Measurements from ENCODE around the gene ASAP3.

Gene ASAP3

DNA sequence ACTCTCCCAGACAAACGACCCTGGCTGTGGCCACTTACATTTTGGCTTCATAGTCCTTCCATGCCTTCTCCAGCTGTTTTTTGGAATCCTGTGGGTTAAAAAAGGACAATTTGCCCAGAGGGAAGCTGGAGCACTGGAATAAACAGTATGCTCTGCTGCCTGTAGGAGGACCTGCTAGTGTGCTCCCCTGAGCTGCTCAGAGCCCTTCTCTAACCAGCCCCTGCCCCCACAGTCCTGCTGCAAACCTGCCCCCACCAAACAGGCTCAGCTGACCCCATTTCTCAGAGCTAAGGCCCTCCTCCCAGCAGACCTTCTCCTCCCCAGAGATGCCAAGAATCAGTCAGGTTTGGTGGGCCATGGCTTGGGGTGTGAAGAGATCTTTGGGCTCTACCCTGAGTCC lies 32.5 kb downstream of the ASAP3 start:
- no peak overlapping the region for H3K27ac ChIP-seq

DNA sequence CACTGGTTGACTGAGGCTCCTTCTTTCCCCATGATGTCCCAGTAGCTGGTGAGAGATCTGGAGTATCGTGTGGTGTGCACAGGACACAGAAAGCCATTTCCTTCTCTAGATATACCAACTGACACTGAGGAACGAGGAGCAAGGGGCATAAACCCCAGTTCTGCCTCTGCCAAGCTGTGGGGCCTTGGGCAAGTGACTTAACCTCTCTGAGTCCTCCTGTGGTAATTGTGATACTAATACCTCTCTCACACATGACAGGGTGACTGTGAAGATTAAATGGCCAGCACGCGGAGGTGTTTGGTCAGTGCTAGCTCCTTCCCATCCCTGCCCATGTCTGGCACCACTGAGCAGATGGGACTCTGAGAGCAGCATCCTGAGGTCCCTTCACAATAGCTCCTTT lies 33.1 kb downstream of the ASAP3 start:
- Histone ChIP-seq H3K9ac (ENCODE audit: insufficient read length) (no peak overlapping the region), H3K4me3 (no peak overlapping the region)
- TF ChIP-seq POLR2AphosphoS5 (IDR thresholded peaks at IDR 0.05; ENCODE audit: borderline replicate concordance, low read depth, low read length) (no peak), EZH2 (IDR thresholded peaks at IDR 0.05) (no peak), FOXP2 (optimal IDR thresholded peaks at IDR 0.05; ENCODE audit: control extremely low read depth, extremely low read length, insufficient read depth) (no peak)

More for the DNA sequence above, 32.5 kb downstream of the ASAP3 start:
- H3K9me3 ChIP-seq (ENCODE audit: low read depth, low read length), result no peaks in the 10 kb centered on the region
- H3K9ac ChIP-seq (ENCODE audit: insufficient read length), result no peak overlapping the region
- H3K4me3 ChIP-seq, result no peak overlapping the region
- H3K36me3 ChIP-seq (ENCODE audit: insufficient read depth, low read length), result no peaks in the 10 kb centered on the region
- no peak for DNase-seq (ENCODE audit: low read depth, low spot score)
- no peak for TF ChIP-seq EZH2 (IDR thresholded peaks at IDR 0.05)
- no peak for TF ChIP-seq FOXP2 (optimal IDR thresholded peaks at IDR 0.05; ENCODE audit: control extremely low read depth, extremely low read length, insufficient read depth)
- no peak for TF ChIP-seq POLR2AphosphoS5 (IDR thresholded peaks at IDR 0.05; ENCODE audit: borderline replicate concordance, low read depth, low read length)

GRCh38 chr1:23449958-23450357 lies 34.0 kb downstream of the ASAP3 start:
- Histone ChIP-seq H3K27ac (no peak overlapping the region), H3K9ac (ENCODE audit: insufficient read length) (no peak overlapping the region), H3K36me3 (ENCODE audit: insufficient read depth, low read length) (no peaks in the 10 kb centered on the region), H3K9me3 (ENCODE audit: low read depth, low read length) (no peaks in the 10 kb centered on the region), H3K4me3 (no peak overlapping the region)
- DNase-seq (ENCODE audit: low read depth, low spot score), result no peak
- TF ChIP-seq FOXP2 (optimal IDR thresholded peaks at IDR 0.05; ENCODE audit: control extremely low read depth, extremely low read length, insufficient read depth), result no peak

More for the DNA sequence above, 33.1 kb downstream of the ASAP3 start:
- H3K9me3 ChIP-seq (ENCODE audit: low read depth, low read length), result no peaks in the 10 kb centered on the region
- H3K27ac ChIP-seq, result no peak overlapping the region
- DNase-seq (ENCODE audit: low read depth, low spot score), result no peak
- no peaks in the 10 kb centered on the region for H3K36me3 ChIP-seq (ENCODE audit: insufficient read depth, low read length)

GRCh38 chr1:23449306-23449705 lies 34.7 kb downstream of the ASAP3 start:
- DNase-seq (ENCODE audit: low read depth, low spot score), result no peak
- TF ChIP-seq FOXP2 (optimal IDR thresholded peaks at IDR 0.05; ENCODE audit: control extremely low read depth, extremely low read length, insufficient read depth) (no peak), POLR2AphosphoS5 (IDR thresholded peaks at IDR 0.05; ENCODE audit: borderline replicate concordance, low read depth, low read length) (no peak), EZH2 (IDR thresholded peaks at IDR 0.05) (no peak)
- no peak overlapping the region for H3K9ac ChIP-seq (ENCODE audit: insufficient read length)
- H3K27ac ChIP-seq, result no peak overlapping the region
- no peaks in the 10 kb centered on the region for H3K9me3 ChIP-seq (ENCODE audit: low read depth, low read length)
- no peaks in the 10 kb centered on the region for H3K36me3 ChIP-seq (ENCODE audit: insufficient read depth, low read length)
- H3K4me3 ChIP-seq, result no peak overlapping the region

- no peak overlapping the region for H3K4me3 ChIP-seq
- no peaks in the 10 kb centered on the region for H3K9me3 ChIP-seq (ENCODE audit: low read depth, low read length)
- H3K36me3 ChIP-seq (ENCODE audit: insufficient read depth, low read length), result no peaks in the 10 kb centered on the region
- no peak for TF ChIP-seq EZH2 (IDR thresholded peaks at IDR 0.05)
- no peak overlapping the region for H3K9ac ChIP-seq (ENCODE audit: insufficient read length)
- no peak for DNase-seq (ENCODE audit: low read depth, low spot score)
- H3K27ac ChIP-seq, result no peak overlapping the region
Observed at GRCh38 chr1:23448846-23449245, 35.1 kb downstream of the ASAP3 start.

DNA sequence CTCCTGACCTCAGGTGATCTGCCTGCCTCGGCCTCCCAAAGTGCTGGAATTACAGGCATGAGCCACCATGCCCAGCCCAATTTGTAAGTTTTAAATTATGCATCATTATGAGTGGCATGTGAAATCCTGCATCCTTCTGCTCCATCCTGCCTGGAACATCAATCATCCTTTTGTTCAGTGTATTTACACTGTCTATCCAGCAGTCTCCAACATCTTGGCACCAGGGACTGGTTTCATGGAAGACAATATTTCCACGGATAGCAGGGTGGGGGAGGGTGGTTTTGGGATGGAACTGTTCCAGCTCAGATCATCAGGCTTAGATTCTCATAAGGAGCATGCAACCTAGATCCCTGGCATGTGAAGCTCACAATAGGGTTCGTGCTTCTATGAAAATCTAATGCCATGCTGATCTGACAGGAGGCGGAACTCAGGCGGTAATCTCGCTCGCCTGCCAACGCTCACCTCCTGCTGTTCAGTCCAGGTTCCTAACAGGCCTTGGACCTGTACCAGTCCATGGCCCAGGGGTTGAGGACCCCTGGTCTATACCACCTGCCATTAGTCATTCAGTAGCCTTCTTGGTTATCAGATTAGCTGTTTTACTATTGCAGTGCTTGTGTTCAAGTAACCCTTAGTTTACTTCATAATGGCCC lies 37.2 kb downstream of the ASAP3 start:
- no peak overlapping the region for H3K4me3 ChIP-seq
- H3K9ac ChIP-seq (ENCODE audit: insufficient read length), result no peak overlapping the region
- H3K9me3 ChIP-seq (ENCODE audit: low read depth, low read length), result no peaks in the 10 kb centered on the region
- no peak for DNase-seq (ENCODE audit: low read depth, low spot score)
- H3K36me3 ChIP-seq (ENCODE audit: insufficient read depth, low read length), result no peaks in the 10 kb centered on the region
- no peak overlapping the region for H3K27ac ChIP-seq
- TF ChIP-seq POLR2AphosphoS5 (IDR thresholded peaks at IDR 0.05; ENCODE audit: borderline replicate concordance, low read depth, low read length) (no peak), FOXP2 (optimal IDR thresholded peaks at IDR 0.05; ENCODE audit: control extremely low read depth, extremely low read length, insufficient read depth) (no peak), EZH2 (IDR thresholded peaks at IDR 0.05) (no peak)

DNA sequence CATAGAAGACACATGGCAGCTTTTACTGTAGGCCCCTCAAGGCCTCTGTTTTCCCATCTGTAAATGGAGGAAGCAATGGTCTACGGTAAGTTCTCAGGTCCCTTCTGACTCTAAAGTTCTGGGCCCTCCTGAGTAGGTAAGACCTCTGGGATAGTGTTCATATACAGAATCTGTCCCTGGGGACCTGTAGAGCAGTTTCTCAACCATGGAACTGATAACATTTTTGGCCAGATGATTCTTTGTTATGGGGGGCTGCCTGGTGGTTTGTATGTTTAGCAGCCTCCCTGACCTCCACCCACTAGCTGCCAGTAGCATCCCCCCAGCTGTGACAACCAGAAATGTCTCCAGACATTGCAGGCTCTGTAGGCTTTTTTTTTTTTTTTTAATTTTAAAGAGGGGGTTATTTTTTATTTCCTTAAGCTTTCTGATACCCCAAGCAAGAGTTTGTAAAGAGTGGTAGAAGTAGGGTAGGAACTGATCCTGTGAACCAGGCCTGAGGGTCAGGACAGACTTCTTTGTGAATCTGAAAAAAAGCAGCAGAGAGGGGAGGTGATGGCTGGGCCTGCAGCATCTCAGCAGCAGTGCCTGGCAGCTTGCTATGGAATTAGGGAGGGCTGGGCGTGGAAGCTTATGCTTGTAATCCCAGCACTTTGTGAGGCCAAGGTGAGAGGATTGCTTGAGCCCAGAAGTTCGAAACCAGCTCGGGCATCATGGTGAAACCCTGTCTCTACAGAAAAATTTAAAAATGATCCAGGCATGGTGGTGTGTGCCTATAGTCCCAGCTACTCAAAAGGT lies 39.2 kb downstream of the ASAP3 start:
- TF ChIP-seq EZH2 (IDR thresholded peaks at IDR 0.05) (no peak), POLR2AphosphoS5 (IDR thresholded peaks at IDR 0.05; ENCODE audit: borderline replicate concordance, low read depth, low read length) (no peak), FOXP2 (optimal IDR thresholded peaks at IDR 0.05; ENCODE audit: control extremely low read depth, extremely low read length, insufficient read depth) (no peak)
- H3K9ac ChIP-seq (ENCODE audit: insufficient read length), result no peak overlapping the region
- no peaks in the 10 kb centered on the region for H3K9me3 ChIP-seq (ENCODE audit: low read depth, low read length)
- no peak overlapping the region for H3K27ac ChIP-seq
- no peak overlapping the region for H3K4me3 ChIP-seq
- no peaks in the 10 kb centered on the region for H3K36me3 ChIP-seq (ENCODE audit: insufficient read depth, low read length)
- no peak for DNase-seq (ENCODE audit: low read depth, low spot score)

DNA sequence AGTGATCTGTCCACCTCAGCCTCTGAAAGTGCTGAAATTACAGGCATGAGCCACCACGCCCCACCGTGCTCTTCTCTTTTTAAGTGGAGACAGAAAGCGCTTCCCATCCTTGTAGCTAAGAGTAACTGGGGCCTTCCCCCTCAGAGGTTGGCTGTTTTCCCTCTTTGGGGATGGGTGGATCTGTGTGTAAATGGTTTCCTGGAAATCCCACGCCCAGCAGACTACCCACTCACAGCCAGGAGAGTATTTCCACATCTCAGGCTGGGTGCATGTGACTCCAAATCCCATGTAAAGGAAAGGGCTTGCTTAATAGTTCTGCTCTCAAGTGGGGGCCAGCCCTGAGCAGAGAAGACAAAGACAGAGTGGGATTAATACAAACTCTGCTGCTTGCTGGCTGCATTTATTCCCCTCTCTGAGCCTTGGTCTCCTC lies 39.9 kb downstream of the ASAP3 start:
- H3K27ac ChIP-seq, result no peak overlapping the region
- H3K4me3 ChIP-seq, result no peak overlapping the region
- no peaks in the 10 kb centered on the region for H3K36me3 ChIP-seq (ENCODE audit: insufficient read depth, low read length)
- TF ChIP-seq POLR2AphosphoS5 (IDR thresholded peaks at IDR 0.05; ENCODE audit: borderline replicate concordance, low read depth, low read length) (no peak), FOXP2 (optimal IDR thresholded peaks at IDR 0.05; ENCODE audit: control extremely low read depth, extremely low read length, insufficient read depth) (no peak), EZH2 (IDR thresholded peaks at IDR 0.05) (no peak)
- H3K9ac ChIP-seq (ENCODE audit: insufficient read length), result no peak overlapping the region
- no peak for DNase-seq (ENCODE audit: low read depth, low spot score)
- H3K9me3 ChIP-seq (ENCODE audit: low read depth, low read length), result no peaks in the 10 kb centered on the region

Data from SK-N-MC (cell line).